H1 (cell line): ENCODE data around the gene MGRN1. TPM values are rescaled to one million over a fixed set of nuclear protein-coding genes. Genes with fewer than 3 reads are reported as not detected.

ENCODE experiments used
- CTCF ChIA-PET: fragments of 300-600 bp; sonication (Branson Sonifier 250); formaldehyde crosslinking; loops from one replicate; lab custom pipeline; 2021; ENCODE audit not compliant: partially characterized antibody; lab: Charles Lee
- POLR2A ChIA-PET: fragments of 300-600 bp; sonication (Branson Sonifier 250); formaldehyde crosslinking; loops from one replicate; lab custom pipeline; 2021; ENCODE audit warnings: inconsistent platforms; ENCODE audit not compliant: partially characterized antibody; lab: Charles Lee
- DNase-seq, 2 experiments: peaks; one replicate each; pipeline versions ENCODE4 v3.0.0 to v3.0.0-alpha.2; 2010 to 2022; ENCODE audit warnings: low spot score in 2 of 2, low read depth in 1 of 2, mixed read lengths in 1 of 2
- FAIRE-seq: peaks from 2 replicates; lab custom pipeline; 2011; peaks lifted over from hg19 to GRCh38; lab: Jason Lieb, UNC
- H2AFZ ChIP-seq: 2 replicates; pipeline ENCODE4 v1.8.1; 2012; ENCODE audit warnings: low read length, inconsistent platforms
- H2AK5ac ChIP-seq: 2 replicates; pipeline ENCODE4 v1.6.1; 2013; ENCODE audit warnings: low read depth, low read length
- H2BK120ac ChIP-seq: replicated peaks from 2 replicates; pipeline ENCODE3; 2013; ENCODE audit warnings: low read depth, low read length, inconsistent platforms
- H2BK12ac ChIP-seq: 2 replicates; pipeline ENCODE4 v1.6.1; 2013; ENCODE audit warnings: low read depth, low read length
- H2BK15ac ChIP-seq: 2 replicates; pipeline ENCODE4 v1.6.1; 2013; ENCODE audit warnings: low read length
- H2BK20ac ChIP-seq: 2 replicates; pipeline ENCODE4 v1.6.1; 2013; ENCODE audit warnings: low read length
- H2BK5ac ChIP-seq: 2 replicates; pipeline ENCODE4 v1.6.1; 2013; ENCODE audit warnings: low read depth, low read length
- H3K14ac ChIP-seq: 2 replicates; pipeline ENCODE4 v1.6.1; 2013; ENCODE audit warnings: inconsistent platforms; ENCODE audit not compliant: insufficient read length
- H3K18ac ChIP-seq: 2 replicates; pipeline ENCODE4 v1.6.1; 2013; ENCODE audit warnings: low read length; ENCODE audit errors: extremely low read depth
- H3K23ac ChIP-seq: 2 replicates; pipeline ENCODE4 v1.6.1; 2013; ENCODE audit warnings: inconsistent platforms; ENCODE audit not compliant: insufficient read length
- H3K23me2 ChIP-seq: 2 replicates; pipeline ENCODE4 v1.6.1; 2013; ENCODE audit warnings: low read depth, low read length
- H3K27ac ChIP-seq: 2 replicates; pipeline ENCODE4 v1.6.1; 2011; ENCODE audit warnings: low read depth, low read length, inconsistent platforms
- H3K27me3 ChIP-seq, 4 experiments: replicated peaks in 1 of 4; 1 replicate in 1 of 4; 2 replicates in 3 of 4; pipeline versions ENCODE4 v1.6.1 to v1.8.1; 2011 to 2013; ENCODE audit warnings: low read length in 3 of 4, mild to moderate bottlenecking in 3 of 4, inconsistent platforms in 2 of 4, mixed read lengths in 2 of 4, moderate library complexity in 1 of 4; ENCODE audit not compliant: control insufficient read depth in 3 of 4, insufficient read depth in 3 of 4; ENCODE audit errors: extremely low read depth in 1 of 4
- H3K36me3 ChIP-seq, 4 experiments: 2 replicates each; pipeline versions ENCODE4 v1.6.1 to v1.8.1; 2011 to 2013; ENCODE audit warnings: mild to moderate bottlenecking in 4 of 4, low read length in 3 of 4, moderate library complexity in 2 of 4, control low read depth in 1 of 4, inconsistent platforms in 1 of 4; ENCODE audit not compliant: insufficient read depth in 4 of 4, control insufficient read depth in 2 of 4
- H3K4ac ChIP-seq: replicated peaks from 2 replicates; pipeline ENCODE3; 2013; ENCODE audit warnings: low read length, low read depth, mixed read lengths, inconsistent platforms; ENCODE audit not compliant: insufficient read length
- H3K4me1 ChIP-seq, 4 experiments: replicated peaks in 1 of 4; 1 replicate in 1 of 4; 2 replicates in 3 of 4; pipeline versions ENCODE4 v1.6.1 to v1.8.1; 2011 to 2013; ENCODE audit warnings: low read length in 3 of 4, inconsistent platforms in 2 of 4, mixed read lengths in 1 of 4; ENCODE audit not compliant: insufficient read depth in 4 of 4, control insufficient read depth in 3 of 4
- H3K4me2 ChIP-seq, 2 experiments: 2 replicates each; pipeline versions ENCODE4 v1.6.1 to v1.8.1; 2011 to 2013; ENCODE audit warnings: low read depth in 2 of 2, low read length in 2 of 2, control low read depth in 1 of 2, inconsistent platforms in 1 of 2, mild to moderate bottlenecking in 1 of 2; ENCODE audit not compliant: insufficient read depth in 1 of 2
- H3K4me3 ChIP-seq, 4 experiments: fragments of 200-600, 300-600 bp in 1 of 4; sonication (generic), shearing (Covaris generic), sonication (Bioruptor Twin) in 1 of 4; 2 replicates each; pipeline versions ENCODE4 v1.5.1 to v1.8.1; 2011 to 2016; ENCODE audit warnings: low read length in 4 of 4, low read depth in 3 of 4, control low read depth in 2 of 4, inconsistent platforms in 2 of 4, mild to moderate bottlenecking in 2 of 4, mixed read lengths in 1 of 4, moderate library complexity in 1 of 4; ENCODE audit not compliant: insufficient read depth in 2 of 4; ENCODE audit errors: extremely low read depth in 1 of 4
- H3K56ac ChIP-seq: replicated peaks from 2 replicates; pipeline ENCODE3; 2013; ENCODE audit warnings: low read depth, mild to moderate bottlenecking, mixed read lengths, low read length, inconsistent platforms; ENCODE audit not compliant: insufficient read length
- H3K79me1 ChIP-seq: 2 replicates; pipeline ENCODE4 v1.6.1; 2013; ENCODE audit warnings: low read depth, low read length, control low read depth
- H3K79me2 ChIP-seq, 2 experiments: 2 replicates each; pipeline versions ENCODE4 v1.6.1 to v1.8.1; 2012 to 2013; ENCODE audit warnings: low read length in 2 of 2, mild to moderate bottlenecking in 2 of 2, inconsistent platforms in 1 of 2; ENCODE audit not compliant: insufficient read depth in 2 of 2, control insufficient read depth in 1 of 2
- H3K9ac ChIP-seq, 4 experiments: replicated peaks in 1 of 4; 1 replicate in 1 of 4; 2 replicates in 3 of 4; pipeline versions ENCODE4 v1.6.1 to v1.8.1; 2011 to 2013; ENCODE audit warnings: low read depth in 3 of 4, low read length in 3 of 4, control low read depth in 2 of 4, mild to moderate bottlenecking in 2 of 4, moderate library complexity in 2 of 4, inconsistent platforms in 1 of 4; ENCODE audit errors: extremely low read depth in 1 of 4
- H3K9me3 ChIP-seq, 2 experiments: 2 replicates each; pipeline versions ENCODE4 v1.6.1 to v1.8.1; 2012 to 2013; ENCODE audit warnings: mild to moderate bottlenecking in 2 of 2, moderate library complexity in 2 of 2, control low read depth in 1 of 2, inconsistent platforms in 1 of 2, low read depth in 1 of 2, low read length in 1 of 2, mixed read lengths in 1 of 2; ENCODE audit not compliant: insufficient read depth in 2 of 2
- H4K20me1 ChIP-seq, 2 experiments: replicated peaks in 1 of 2; 2 replicates each; pipeline versions ENCODE3 to v1.8.1; 2011 to 2013; ENCODE audit warnings: inconsistent platforms in 2 of 2, low read length in 2 of 2, mild to moderate bottlenecking in 1 of 2; ENCODE audit not compliant: insufficient read depth in 2 of 2, control insufficient read depth in 1 of 2
- H4K5ac ChIP-seq: 2 replicates; pipeline ENCODE4 v1.6.1; 2013; ENCODE audit warnings: low read length, low read depth, mixed read lengths, inconsistent platforms; ENCODE audit not compliant: insufficient read length
- H4K8ac ChIP-seq: 2 replicates; pipeline ENCODE4 v1.8.0; 2013; ENCODE audit warnings: mild to moderate bottlenecking, moderate library complexity, low read length, inconsistent platforms; ENCODE audit not compliant: insufficient read depth; ENCODE audit errors: extremely low read depth
- H4K91ac ChIP-seq: replicated peaks from 2 replicates; pipeline ENCODE3; 2013; ENCODE audit warnings: low read length, mixed read lengths, inconsistent platforms; ENCODE audit not compliant: insufficient read length
- ATF2 ChIP-seq: IDR thresholded peaks from 2 replicates; pipeline ENCODE4 v1.6.1; 2012; ENCODE audit warnings: low read length, inconsistent platforms
- CHD1 ChIP-seq: IDR thresholded peaks from 2 replicates; pipeline ENCODE4 v1.6.1; 2012; ENCODE audit warnings: low read depth, low read length, improper control_type of control experiment
- E2F6 ChIP-seq: IDR thresholded peaks from 2 replicates; pipeline ENCODE4 v1.6.1; 2012; ENCODE audit warnings: inconsistent platforms
- EZH2 ChIP-seq: fragments of 200-600 bp; sonication (generic); IDR thresholded peaks from 2 replicates; pipeline ENCODE4 v1.7.1; 2012; ENCODE audit warnings: low read depth, mild to moderate bottlenecking, moderate library complexity, low read length, inconsistent platforms; ENCODE audit not compliant: severe bottlenecking
- MAFK ChIP-seq: IDR thresholded peaks from 2 replicates; pipeline ENCODE4 v1.6.1; 2012; ENCODE audit warnings: low read depth, mild to moderate bottlenecking, improper control_type of control experiment, low read length
- POLR2A ChIP-seq, 2 experiments: IDR thresholded peaks; 1 replicate in 1 of 2; 2 replicates in 1 of 2; pipeline ENCODE4 v1.6.1; 2011; ENCODE audit warnings: low read depth in 2 of 2, low read length in 2 of 2, mild to moderate bottlenecking in 2 of 2; ENCODE audit errors: control extremely low read depth in 1 of 2
- SIN3A ChIP-seq, 2 experiments: IDR thresholded peaks in 1 of 2; conservative IDR thresholded peaks in 1 of 2; 2 replicates each; pipeline ENCODE4 v1.6.1; 2011 to 2012; ENCODE audit warnings: low read length in 2 of 2, improper control_type of control experiment in 1 of 2, low read depth in 1 of 2, mild to moderate bottlenecking in 1 of 2
- SP2 ChIP-seq: IDR thresholded peaks from 2 replicates; pipeline ENCODE4 v1.6.1; 2012; ENCODE audit warnings: mild to moderate bottlenecking, low read length, inconsistent platforms
- SP4 ChIP-seq: IDR thresholded peaks from 2 replicates; pipeline ENCODE4 v1.6.1; 2012; ENCODE audit warnings: low read length, inconsistent platforms
- TAF1 ChIP-seq: IDR thresholded peaks from 2 replicates; pipeline ENCODE4 v1.6.1; 2011; ENCODE audit warnings: mild to moderate bottlenecking, low read depth, low read length
- WGBS, 2 experiments: shearing (Covaris generic) in 1 of 2; methylation state at CpG; one replicate each; pipeline versions ENCODE4 v1.1.6 to v1.1.7; 2013 to 2015; ENCODE audit warnings: low lambda C conversion rate in 2 of 2, mixed read lengths in 2 of 2, inconsistent platforms in 1 of 2, low coverage in 1 of 2, missing lambda C conversion rate in 1 of 2; ENCODE audit not compliant: insufficient replicate concordance in 2 of 2, insufficient coverage in 1 of 2, insufficient read length in 1 of 2; ENCODE audit errors: extremely low coverage in 1 of 2, missing lambda C conversion rate in 1 of 2; 5-methylcytosine and 5-hydroxymethylcytosine counted together
- polyA plus RNA-seq, 7 experiments: library from polyadenylated mRNA; depleted of rRNA in 3 of 7; stranded (reverse) in 5 of 7; unstranded in 2 of 7; fragments of >200 nt in 5 of 7; fragments of 200-250 nt in 2 of 7; gene quantifications; 1 replicate in 5 of 7; 2 replicates in 1 of 7; 4 replicates in 1 of 7; pipeline versions ENCODE4 v1.2.1 to v1.2.3, GENCODE V29; 2011 to 2013; ENCODE audit warnings: missing spikeins in 2 of 7, mixed read lengths in 2 of 7
- total RNA-seq: library from RNA; stranded (reverse); fragmentation: NEBNext Ultra II Directional; extraction: Animal tissue kit (Norgen Biotek cat#: 25700); gene quantifications from 2 replicates; pipeline ENCODE4 v1.2.1, GENCODE V29; 2021

MGRN1 gene
- total and polyA plus RNA-seq, 2 of the 8 experiments (the other 6 are each of a cell fraction or from before 2014, with no cell fraction given): 15.0 to 82.3 TPM

- no peak overlapping the region for H3K4ac ChIP-seq
- H3K18ac ChIP-seq: no peak overlapping the region
- no peak overlapping the region for H3K56ac ChIP-seq
- H2BK120ac ChIP-seq: no peak overlapping the region
- no peaks in the 10 kb centered on the region for H3K23me2 ChIP-seq
- no peak overlapping the region for H2BK20ac ChIP-seq
- ChIA-PET POLR2A (no interaction called here), CTCF (no interaction called here)
- FAIRE-seq (no peak), DNase-seq (no peak)
- 90% methylated on average over 7 of the region's 7 CpGs; no CpG with 5 or more reads in 1 of the 2 experiments for WGBS, 2 experiments
- peaks cover 12 to 39% (median 36%) of the 10 kb centered on the region in 4 experiments for H3K36me3 ChIP-seq
- no peaks in the 10 kb centered on the region for H3K9me3 ChIP-seq
- H3K4me2 ChIP-seq: no peak overlapping the region
- no peak overlapping the region; a peak in 1 of 7 replicates for H3K9ac ChIP-seq
- H4K8ac ChIP-seq: no peak overlapping the region
- no peak overlapping the region for H3K4me3 ChIP-seq
- no peaks in the 10 kb centered on the region; the same call in 1 of the 2 replicates for H3K79me1 ChIP-seq
- H3K79me2 ChIP-seq: no peaks in the 10 kb centered on the region
- H4K20me1 ChIP-seq: peaks cover 0 to 20% of the 10 kb centered on the region in 2 experiments
- no peak overlapping the region for H2BK5ac ChIP-seq
- H3K27ac ChIP-seq: no peak overlapping the region
- H2AK5ac ChIP-seq: no peak overlapping the region
- no peak overlapping the region for H3K23ac ChIP-seq
- no peak overlapping the region for H3K14ac ChIP-seq
- no peak overlapping the region for H2BK12ac ChIP-seq
- no peak overlapping the region for H4K91ac ChIP-seq
- H3K27me3 ChIP-seq: no peaks in the 10 kb centered on the region
- no peak overlapping the region for H2BK15ac ChIP-seq
- no peaks in the 10 kb centered on the region for H3K4me1 ChIP-seq
- H4K5ac ChIP-seq: no peak overlapping the region
- no peak overlapping the region for H2AFZ ChIP-seq
- no peak for TF ChIP-seq SP4
- TF ChIP-seq CHD1: no peak
- TF ChIP-seq ATF2: no peak
- no peak for TF ChIP-seq MAFK
- TF ChIP-seq SP2: no peak
- TF ChIP-seq SIN3A (conservative IDR thresholded peaks at IDR 0.05 in 1 of 2, IDR thresholded peaks at IDR 0.05 in 1 of 2; ENCODE audit: low read depth in 1 of 2, low read length in 2 of 2): no peak
- TF ChIP-seq EZH2: no peak
- no peak for TF ChIP-seq TAF1
- TF ChIP-seq E2F6: no peak
- TF ChIP-seq POLR2A (IDR thresholded peaks at IDR 0.05; ENCODE audit: control extremely low read depth in 1 of 2, low read depth in 2 of 2, low read length in 2 of 2): no peak
Observed at GRCh38 chr16:4702466-4702808, 77.8 kb downstream of the MGRN1 start.
